Endodermal cell (in vitro differentiated cells): ENCODE data around the gene CCDC27. TPM values are rescaled to one million over a fixed set of nuclear protein-coding genes. Genes with fewer than 3 reads are reported as not detected.

ENCODE experiments used
- DNase-seq: peaks from one replicate; pipeline ENCODE4 v3.0.0-alpha.2; 2017
- H3K27ac ChIP-seq: 2 replicates; pipeline ENCODE4 v1.5.1; 2013; ENCODE audit warnings: mild to moderate bottlenecking, low read depth, low read length, moderate library complexity
- H3K27me3 ChIP-seq: 2 replicates; pipeline ENCODE4 v1.6.1; 2013; ENCODE audit warnings: mild to moderate bottlenecking, low read length, moderate library complexity; ENCODE audit not compliant: insufficient read depth, control insufficient read depth, poor library complexity, severe bottlenecking
- H3K36me3 ChIP-seq: 2 replicates; pipeline ENCODE4 v1.7.0; 2013; ENCODE audit warnings: mild to moderate bottlenecking, low read length, moderate library complexity; ENCODE audit not compliant: control insufficient read depth, insufficient read depth
- H3K4me1 ChIP-seq: one replicate; pipeline ENCODE4 v1.7.0; 2013; ENCODE audit warnings: low read length; ENCODE audit not compliant: control insufficient read depth, insufficient read depth
- H3K4me3 ChIP-seq: 2 replicates; pipeline ENCODE4 v1.5.1; 2013; ENCODE audit warnings: mild to moderate bottlenecking, low read length, moderate library complexity
- H3K9ac ChIP-seq: 2 replicates; pipeline ENCODE4 v1.6.1; 2013; ENCODE audit warnings: mild to moderate bottlenecking, low read length, moderate library complexity; ENCODE audit not compliant: poor library complexity, severe bottlenecking; ENCODE audit errors: extremely low read depth
- H3K9me3 ChIP-seq: 2 replicates; pipeline ENCODE4 v1.6.1; 2013; ENCODE audit warnings: mild to moderate bottlenecking, low read length, moderate library complexity; ENCODE audit not compliant: control insufficient read depth
- H3K27ac Mint-ChIP-seq: 2 replicates; pipeline ENCODE4 v1.8.0; 2020; ENCODE audit warnings: mixed read lengths
- H3K27me3 Mint-ChIP-seq: 2 replicates; pipeline ENCODE4 v1.8.0; 2021; ENCODE audit warnings: mild to moderate bottlenecking, mixed read lengths; ENCODE audit not compliant: insufficient read depth
- H3K36me3 Mint-ChIP-seq: 2 replicates; pipeline ENCODE4 v1.8.0; 2020; ENCODE audit warnings: low read depth, mixed read lengths
- H3K4me1 Mint-ChIP-seq: 2 replicates; pipeline ENCODE4 v1.8.0; 2020; ENCODE audit warnings: mixed read lengths
- H3K4me3 Mint-ChIP-seq: 2 replicates; pipeline ENCODE4 v1.8.0; 2020; ENCODE audit warnings: mild to moderate bottlenecking, moderate library complexity, mixed read lengths
- H3K9me3 Mint-ChIP-seq: 2 replicates; pipeline ENCODE4 v1.8.0; 2020; ENCODE audit warnings: mild to moderate bottlenecking, mixed read lengths
- CTCF ChIP-seq: fragments of 200-600 bp; sonication (generic); conservative IDR thresholded peaks from 2 replicates; pipeline ENCODE4 v1.5.0; 2021; ENCODE audit warnings: antibody characterized with exemption, mild to moderate bottlenecking
- WGBS, 2 experiments: methylation state at CpG; one replicate each; pipeline versions ENCODE4 v1.1.5 to v1.1.7; 2013; ENCODE audit warnings: missing lambda C conversion rate in 2 of 2, mixed read lengths in 1 of 2; ENCODE audit not compliant: insufficient coverage in 1 of 2, insufficient read length in 1 of 2; 5-methylcytosine and 5-hydroxymethylcytosine counted together
- total RNA-seq, 2 donors: library from RNA; stranded (reverse); fragmentation: NEBNext Ultra II Directional in 1 of 2; extraction: Animal tissue kit (Norgen Biotek cat#: 25700) in 1 of 2; gene quantifications; 2 replicates in 1 of 2; 3 replicates in 1 of 2; pipeline ENCODE4 v1.2.1, GENCODE V29; 2021

The CCDC27 gene
- total RNA-seq, 2 donors from 2014 or later: not detected

- Mint-ChIP-seq H3K4me1 (no peaks in the 10 kb centered on the region), H3K27ac (no peak overlapping the region), H3K4me3 (no peak overlapping the region), H3K36me3 (no peaks in the 10 kb centered on the region), H3K9me3 (no peaks in the 10 kb centered on the region), H3K27me3 (peaks cover 2% of the 10 kb centered on the region)
- Histone ChIP-seq H3K36me3 (no peaks in the 10 kb centered on the region), H3K4me3 (no peak overlapping the region), H3K27me3 (peaks cover 9% of the 10 kb centered on the region), H3K4me1 (no peaks in the 10 kb centered on the region), H3K9ac (no peak overlapping the region), H3K9me3 (no peaks in the 10 kb centered on the region), H3K27ac (no peak overlapping the region)
- 82 to 89% methylated on average over 11 to 19 of the region's 19 CpGs for WGBS, 2 experiments
- TF ChIP-seq CTCF: no peak
- DNase-seq: no peak
These were observed 39.4 kb upstream of the CCDC27 start for GRCh38 chr1:3712573-3713535.

- no peaks in the 10 kb centered on the region for H3K9me3 Mint-ChIP-seq
- Histone ChIP-seq H3K9me3 (no peaks in the 10 kb centered on the region), H3K4me1 (no peaks in the 10 kb centered on the region), H3K27me3 (no peaks in the 10 kb centered on the region), H3K36me3 (no peaks in the 10 kb centered on the region), H3K27ac (no peak overlapping the region), H3K9ac (no peak overlapping the region), H3K4me3 (no peak overlapping the region)
- H3K4me1 Mint-ChIP-seq: no peaks in the 10 kb centered on the region
- no peak overlapping the region for H3K27ac Mint-ChIP-seq
- H3K27me3 Mint-ChIP-seq: peaks cover 2% of the 10 kb centered on the region
- no peaks in the 10 kb centered on the region for H3K36me3 Mint-ChIP-seq
- no peak for TF ChIP-seq CTCF
- 90 to 100% methylated on average over 5 to 7 of the region's 7 CpGs for WGBS, 2 experiments
- H3K4me3 Mint-ChIP-seq: no peak overlapping the region
- DNase-seq: no peak
These were observed 38.4 kb upstream of the CCDC27 start for GRCh38 chr1:3713840-3714239.

GRCh38 chr1:3714284-3714741, 37.9 kb upstream of the CCDC27 start:
- Histone ChIP-seq H3K27ac (no peak overlapping the region), H3K9me3 (no peaks in the 10 kb centered on the region), H3K27me3 (no peaks in the 10 kb centered on the region), H3K4me3 (no peak overlapping the region), H3K36me3 (no peaks in the 10 kb centered on the region), H3K9ac (no peak overlapping the region), H3K4me1 (no peaks in the 10 kb centered on the region)
- Mint-ChIP-seq H3K36me3 (no peaks in the 10 kb centered on the region), H3K4me1 (no peaks in the 10 kb centered on the region), H3K27me3 (peaks cover 2% of the 10 kb centered on the region), H3K9me3 (no peaks in the 10 kb centered on the region), H3K4me3 (no peak overlapping the region), H3K27ac (no peak overlapping the region)
- 93 to 96% methylated on average over 8 to 10 of the region's 10 CpGs for WGBS, 2 experiments
- TF ChIP-seq CTCF: no peak
- DNase-seq: no peak
